HCT116 (cell line): Measurements from ENCODE around the gene SIPA1L3. TPM values are rescaled to one million over a fixed set of nuclear protein-coding genes. Genes with fewer than 3 reads are reported as not detected.

Source experiments
- ATAC-seq: fragments of 200-7000 bp; cut with Tn5 transposase; 2 replicates; pipeline ENCODE4 v1.9.1; 2020; ENCODE audit warnings: mild to moderate bottlenecking, moderate library complexity
- BruUV-seq: library from RNA; stranded (reverse); fragments of 400-500 nt; replicated peaks from 2 replicates; lab custom pipeline; 2021; lab: Mats Ljungman, UMichigan
- CTCF ChIA-PET: fragments of 300-600 bp; sonication (Branson Sonifier 250); formaldehyde crosslinking; loops from one replicate; lab custom pipeline; 2021; ENCODE audit warnings: antibody characterized with exemption; lab: Charles Lee
- POLR2A ChIA-PET: fragments of 300-600, 350-600 bp; sonication (Branson Sonifier 250); formaldehyde crosslinking; loops from one replicate; lab custom pipeline; 2021; ENCODE audit warnings: antibody characterized with exemption; lab: Charles Lee
- RAD21 ChIA-PET, 2 experiments: fragments of 300-600 bp; sonication (Branson Sonifier 250); formaldehyde crosslinking; loops; one replicate each; lab custom pipeline; 2023; ENCODE audit warnings: low total read pairs in 2 of 2; ENCODE audit not compliant: uncharacterized antibody in 2 of 2, unreplicated experiment in 2 of 2, low non-redundant PET in 1 of 2; lab: Charles Lee
- DNase-seq: peaks from one replicate; pipeline ENCODE4 v3.0.0-alpha.2; 2010; ENCODE audit warnings: low read depth, low spot score
- H2AFZ ChIP-seq: fragments of 200-600 bp; shearing (Covaris generic), sonication (generic); 2 replicates; pipeline ENCODE4 v1.6.1; 2017; ENCODE audit warnings: low read depth, mixed run types, mixed read lengths, antibody characterized with exemption, low read length; ENCODE audit not compliant: poor library complexity, severe bottlenecking
- H3K27ac ChIP-seq: 2 replicates; pipeline ENCODE4 v1.5.1; 2012; ENCODE audit warnings: low read depth, low read length
- H3K27me3 ChIP-seq: fragments of 200-600 bp; sonication (generic); 2 replicates; pipeline ENCODE4 v1.6.1; 2016; ENCODE audit warnings: mixed run types, low read length, mixed read lengths; ENCODE audit not compliant: insufficient read depth
- H3K36me3 ChIP-seq, 2 experiments: fragments of 200-500 bp in 1 of 2; fragments of 200-600 bp in 1 of 2; sonication (Bioruptor generic) in 1 of 2; sonication (generic) in 1 of 2; 2 replicates each; pipeline versions ENCODE4 v1.5.1 to v1.6.1; 2014 to 2016; ENCODE audit warnings: low read length in 2 of 2, inconsistent platforms in 1 of 2, mixed read lengths in 1 of 2, mixed run types in 1 of 2; ENCODE audit not compliant: insufficient read depth in 2 of 2, control insufficient read depth in 1 of 2
- H3K4me1 ChIP-seq, 2 experiments: fragments of 200-600 bp in 1 of 2; sonication (generic) in 1 of 2; 2 replicates each; pipeline versions ENCODE4 v1.5.1 to v1.6.1; 2012 to 2017; ENCODE audit warnings: low read length in 2 of 2, inconsistent platforms in 1 of 2, mild to moderate bottlenecking in 1 of 2, mixed read lengths in 1 of 2, mixed run types in 1 of 2, moderate library complexity in 1 of 2; ENCODE audit not compliant: insufficient read depth in 2 of 2, control insufficient read depth in 1 of 2
- H3K4me2 ChIP-seq: fragments of 200-600 bp; sonication (generic); 2 replicates; pipeline ENCODE4 v1.6.1; 2017; ENCODE audit warnings: mixed run types, low read length, mixed read lengths
- H3K4me3 ChIP-seq, 2 experiments: fragments of 200-600 bp in 1 of 2; sonication (generic) in 1 of 2; replicated peaks in 1 of 2; 2 replicates each; pipeline ENCODE4 v1.5.1; 2011 to 2016; ENCODE audit warnings: low read length in 2 of 2, control low read depth in 1 of 2, low read depth in 1 of 2, mild to moderate bottlenecking in 1 of 2, mixed read lengths in 1 of 2, mixed run types in 1 of 2
- H3K79me2 ChIP-seq: fragments of 200-600 bp; sonication (generic); 2 replicates; pipeline ENCODE4 v1.6.1; 2017; ENCODE audit warnings: mild to moderate bottlenecking, mixed run types, low read length, moderate library complexity, mixed read lengths; ENCODE audit not compliant: insufficient read depth
- H3K9ac ChIP-seq: fragments of 200-600 bp; sonication (generic); 2 replicates; pipeline ENCODE4 v1.6.1; 2016; ENCODE audit warnings: low read length, mixed read lengths
- H3K9me2 ChIP-seq: fragments of 200-600 bp; sonication (generic), shearing (Covaris generic); 2 replicates; pipeline ENCODE4 v1.6.1; 2017; ENCODE audit warnings: mixed run types, mild to moderate bottlenecking, moderate library complexity; ENCODE audit not compliant: insufficient read depth
- H3K9me3 ChIP-seq, 2 experiments: fragments of 200-500 bp in 1 of 2; fragments of 200-600 bp in 1 of 2; sonication (Bioruptor generic) in 1 of 2; sonication (generic) in 1 of 2; 2 replicates each; pipeline ENCODE4 v1.6.1; 2014 to 2017; ENCODE audit warnings: low read length in 2 of 2, mixed read lengths in 2 of 2, inconsistent platforms in 1 of 2, low read depth in 1 of 2, mild to moderate bottlenecking in 1 of 2, mixed run types in 1 of 2, moderate library complexity in 1 of 2; ENCODE audit not compliant: control insufficient read depth in 1 of 2, insufficient read depth in 1 of 2
- H4K20me1 ChIP-seq: fragments of 200-600 bp; sonication (generic), shearing (Covaris generic); 2 replicates; pipeline ENCODE4 v1.6.1; 2017; ENCODE audit warnings: mixed run types, mild to moderate bottlenecking, moderate library complexity; ENCODE audit not compliant: insufficient read depth
- CBX3 ChIP-seq: IDR thresholded peaks from 2 replicates; pipeline ENCODE4 v1.6.1; 2012; ENCODE audit warnings: low read depth
- JUND ChIP-seq: IDR thresholded peaks from 2 replicates; pipeline ENCODE4 v1.6.1; 2012
- RAD21 ChIP-seq: IDR thresholded peaks from 2 replicates; pipeline ENCODE4 v1.6.1; 2012; ENCODE audit warnings: low read depth, mild to moderate bottlenecking
- SIN3A ChIP-seq: IDR thresholded peaks from 2 replicates; pipeline ENCODE4 v1.6.1; 2012; ENCODE audit warnings: low read depth
- YY1 ChIP-seq: IDR thresholded peaks from 2 replicates; pipeline ENCODE4 v1.6.1; 2011; ENCODE audit warnings: low read length, low read depth, moderate library complexity, mild to moderate bottlenecking; ENCODE audit not compliant: insufficient replicate concordance; ENCODE audit errors: extremely low read depth
- ZBTB33 ChIP-seq: IDR thresholded peaks from 2 replicates; pipeline ENCODE4 v1.6.1; 2011; ENCODE audit warnings: mild to moderate bottlenecking, low read length, moderate library complexity; ENCODE audit not compliant: insufficient replicate concordance; ENCODE audit errors: extremely low read depth
- intact Hi-C: fragments of 100-400 bp; cut with micrococcal nuclease; formaldehyde crosslinking; loops from 2 replicates; pipeline ENCODE4 v1.10.0; 2022
- total RNA-seq: library from RNA; stranded (reverse); gene quantifications from one replicate; pipeline ENCODE4 v1.2.1, GENCODE V29; 2021; ENCODE audit not compliant: unreplicated experiment

SIPA1L3 gene
- total RNA-seq, 1 experiment from 2014 or later = 41.8 TPM

GRCh38 chr19:38020311-38020710, 113.3 kb downstream of the SIPA1L3 start:
- Histone ChIP-seq H3K9me3 (no peaks in the 10 kb centered on the region), H3K4me3 (no peak overlapping the region), H3K9me2 (no peaks in the 10 kb centered on the region), H4K20me1 (no peaks in the 10 kb centered on the region), H2AFZ (no peak overlapping the region), H3K27ac (no peak overlapping the region), H3K27me3 (no peaks in the 10 kb centered on the region), H3K4me2 (no peak overlapping the region), H3K79me2 (peaks cover 36% of the 10 kb centered on the region; the same call in 1 of the 2 replicates), H3K9ac (no peak overlapping the region), H3K36me3 (0 out of 4 replicates have a peak, but pooled peaks cover 0 to 5% of the 10 kb centered on the region in 2 experiments), H3K4me1 (peaks cover 8 to 31% of the 10 kb centered on the region in 2 experiments)
- intact Hi-C loops = no loop called here
- DNase-seq = no peak
- ChIA-PET CTCF (interaction anchor here (1.1 kb wide), 1 partner anchor 118 kb away, joined by 4 read pairs; no protein-coding TSS in a partner anchor), POLR2A (interaction anchor here (2.2 kb wide), 1 partner anchor 16 kb away, joined by 12 read pairs; no protein-coding TSS in a partner anchor), RAD21 (no interaction called here)
- BruUV-seq = no TSS peak
- ATAC-seq = no peak
- TF ChIP-seq YY1 (no peak), ZBTB33 (no peak), CBX3 (no peak), RAD21 (no peak), SIN3A (no peak)

GRCh38 chr19:38021352-38021751, 114.3 kb downstream of the SIPA1L3 start:
- CTCF ChIA-PET = interaction anchor here (1.1 kb wide), 1 partner anchor 119 kb away, joined by 4 read pairs; no protein-coding TSS in a partner anchor
- POLR2A ChIA-PET = interaction anchor here (2.2 kb wide), 1 partner anchor 17 kb away, joined by 12 read pairs; no protein-coding TSS in a partner anchor
- no peak for TF ChIP-seq JUND

More at GRCh38 chr19:38021352-38021751, 114.3 kb downstream of the SIPA1L3 start:
- intact Hi-C loops = no loop called here
- BruUV-seq = no TSS peak
- DNase-seq (no peak), ATAC-seq (no peak)
- H3K27me3 ChIP-seq = no peaks in the 10 kb centered on the region
- no peak overlapping the region for H2AFZ ChIP-seq
- no peaks in the 10 kb centered on the region for H3K9me2 ChIP-seq
- H3K27ac ChIP-seq = no peak overlapping the region
- peaks cover 34% of the 10 kb centered on the region; the same call in 1 of the 2 replicates for H3K79me2 ChIP-seq
- H3K4me3 ChIP-seq = no peak overlapping the region
- RAD21 ChIA-PET = interaction anchor here in 1 of 2 experiments (1.1 kb wide), 1 partner anchor 119 kb away, joined by 3 read pairs; no protein-coding TSS in a partner anchor
- H3K36me3 ChIP-seq = no peaks in the 10 kb centered on the region
- H4K20me1 ChIP-seq = no peaks in the 10 kb centered on the region
- H3K4me2 ChIP-seq = no peak overlapping the region
- no peaks in the 10 kb centered on the region for H3K9me3 ChIP-seq
- no peak overlapping the region for H3K9ac ChIP-seq
- peaks cover 0 to 21% of the 10 kb centered on the region in 2 experiments; a peak in 1 of 4 replicates for H3K4me1 ChIP-seq
